Measurements from ENCODE around the gene LCP1.

- TF ChIP-seq CTCF (IDR thresholded peaks at IDR 0.05; ENCODE audit: low read depth, low read length, poor library complexity, severe bottlenecking) (no peak), EZH2phosphoT487 (IDR thresholded peaks at IDR 0.05; ENCODE audit: borderline replicate concordance, low read length) (no peak)
These were observed 39.2 kb downstream of the LCP1 start for GRCh38 chr13:46142776-46143175.

Measured in DOHH2 (cell line).